ENCODE measurements around the gene ACER3. TPM values are rescaled to one million over a fixed set of nuclear protein-coding genes. Genes with fewer than 3 reads are reported as not detected.

ACER3 gene
- total and polyA plus RNA-seq, 7 donors: 5.6 to 13.2 (median 9.4) TPM

- H3K4me3 ChIP-seq: no peak overlapping the region
- H3K4me1 ChIP-seq: peaks cover 0 to 12% (median 9%) of the 10 kb centered on the region in 4 donors
- no peak overlapping the region for H3K27ac ChIP-seq
- no peak for TF ChIP-seq POLR2AphosphoS5 (IDR thresholded peaks at IDR 0.05)
- TF ChIP-seq POLR2A (IDR thresholded peaks at IDR 0.05): no peak
- no peak for TF ChIP-seq EP300 (IDR thresholded peaks at IDR 0.05)
- TF ChIP-seq CTCF (IDR thresholded peaks at IDR 0.05): no peak
- intact Hi-C loops (cut with DNase I): no loop called here
- DNase-seq: no peak
- WGBS, 2 donors: 11 to 54% methylated on average over 5 of the region's 5 CpGs
- H3K27me3 ChIP-seq: peaks cover 10 to 44% (median 28%) of the 10 kb centered on the region in 3 donors
- no peaks in the 10 kb centered on the region for H3K9me3 ChIP-seq
- H3K36me3 ChIP-seq: no peaks in the 10 kb centered on the region
Measured at GRCh38 chr11:77035580-77035979, 174.9 kb downstream of the ACER3 start.

GRCh38 chr11:77036398-77036797 is 175.7 kb downstream of the ACER3 start:
- DNase-seq: no peak
- H3K4me1 ChIP-seq: peaks cover 0 to 12% (median 9%) of the 10 kb centered on the region in 4 donors
- H3K27me3 ChIP-seq: peaks cover 10 to 44% (median 29%) of the 10 kb centered on the region in 3 donors
- H3K9me3 ChIP-seq: no peaks in the 10 kb centered on the region
- no peak for TF ChIP-seq CTCF (IDR thresholded peaks at IDR 0.05)
- TF ChIP-seq POLR2A (IDR thresholded peaks at IDR 0.05): no peak
- no peak for TF ChIP-seq EP300 (IDR thresholded peaks at IDR 0.05)
- TF ChIP-seq POLR2AphosphoS5 (IDR thresholded peaks at IDR 0.05): no peak
- no peak overlapping the region for H3K27ac ChIP-seq
- intact Hi-C loops (cut with DNase I): no loop called here
- no peak overlapping the region for H3K4me3 ChIP-seq
- 9 to 63% methylated on average over 5 of the region's 5 CpGs for WGBS, 2 donors
- H3K36me3 ChIP-seq: no peaks in the 10 kb centered on the region

- no peaks in the 10 kb centered on the region for H3K36me3 ChIP-seq
- DNase-seq: no peak
- peaks cover 0 to 12% (median 9%) of the 10 kb centered on the region in 4 donors for H3K4me1 ChIP-seq
- peaks cover 10 to 47% (median 30%) of the 10 kb centered on the region in 3 donors for H3K27me3 ChIP-seq
- no peak overlapping the region for H3K4me3 ChIP-seq
- no peak for TF ChIP-seq EP300 (IDR thresholded peaks at IDR 0.05)
- TF ChIP-seq POLR2AphosphoS5 (IDR thresholded peaks at IDR 0.05): no peak
- no peak for TF ChIP-seq CTCF (IDR thresholded peaks at IDR 0.05)
- TF ChIP-seq POLR2A (IDR thresholded peaks at IDR 0.05): no peak
- no peak overlapping the region for H3K27ac ChIP-seq
- intact Hi-C loops (cut with DNase I): no loop called here
- WGBS, 2 donors: 84 to 86% methylated on average over 10 of the region's 10 CpGs
- H3K9me3 ChIP-seq: no peaks in the 10 kb centered on the region
Measured at GRCh38 chr11:77037057-77037456, 176.3 kb downstream of the ACER3 start.

GRCh38 chr11:77038029-77038824 is 177.5 kb downstream of the ACER3 start:
- Histone ChIP-seq H3K27ac (no peak overlapping the region), H3K27me3 (peaks cover 10 to 54% (median 30%) of the 10 kb centered on the region in 3 donors), H3K36me3 (no peaks in the 10 kb centered on the region), H3K4me3 (no peak overlapping the region), H3K9me3 (no peaks in the 10 kb centered on the region), H3K4me1 (peaks cover 0 to 12% (median 9%) of the 10 kb centered on the region in 4 donors)
- DNase-seq: no peak
- WGBS, 2 donors: 76 to 80% methylated on average over 10 of the region's 10 CpGs
- intact Hi-C loops (cut with DNase I): no loop called here
- no peak for TF ChIP-seq CTCF (IDR thresholded peaks at IDR 0.05)
- no peak for TF ChIP-seq POLR2AphosphoS5 (IDR thresholded peaks at IDR 0.05)
- no peak for TF ChIP-seq POLR2A (IDR thresholded peaks at IDR 0.05)
- TF ChIP-seq EP300 (IDR thresholded peaks at IDR 0.05): no peak

Measured in sigmoid colon (tissue), 7 donors.